ENCODE measurements around the gene SLC22A31.
A peak's percentile ranks its signal among the peaks of the same experiment; 100 is the strongest.
"Not testable (repeated sequence)": the region's sequence is repeated elsewhere in the genome, so short reads cannot be mapped to it uniquely, and the experiment has no call there.

SLC22A31 gene

DNA sequence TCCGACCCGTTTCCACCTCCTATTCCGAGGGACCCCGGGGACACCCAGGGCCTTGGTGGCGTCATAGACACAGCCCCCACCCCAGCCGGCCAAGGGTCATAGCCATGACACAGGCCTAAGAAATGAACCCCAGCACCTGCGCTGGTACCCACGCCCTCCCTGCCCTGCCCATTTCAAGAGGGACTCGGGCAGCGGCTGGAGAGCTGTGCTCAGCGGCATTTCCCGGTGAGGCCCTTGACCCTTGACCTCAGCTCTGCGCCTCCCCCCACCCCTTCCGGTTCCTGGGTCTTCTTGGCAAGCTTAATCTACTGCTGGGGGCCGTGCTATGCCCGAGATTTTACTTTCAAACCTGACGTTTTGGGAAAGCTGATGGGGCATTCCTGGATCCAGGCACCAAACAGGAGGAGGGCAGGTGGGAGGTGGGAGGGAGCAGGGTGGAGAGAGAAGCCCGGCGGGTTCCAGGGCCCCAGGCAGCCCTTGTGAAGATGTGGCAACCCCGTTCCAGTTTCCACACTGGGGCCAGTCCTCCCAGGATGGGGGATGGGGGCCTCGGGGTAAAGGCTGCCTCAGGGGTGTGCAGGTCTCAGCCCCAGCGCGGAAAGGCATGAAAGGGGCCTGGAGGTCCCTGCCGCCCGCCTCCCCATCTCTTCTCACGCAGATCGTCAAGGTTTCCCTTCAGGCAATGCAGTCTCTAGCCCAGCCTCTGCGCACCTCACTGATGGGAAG lies at the start of gene SLC22A31:
Gene SLC22A31 (minus strand): TSS at position 414 of the 726 bp plus-strand sequence. CDS start 36 bp downstream, at position 378.
- H3K36me3 ChIP-seq (ENCODE audit: insufficient read depth, low read length): no peaks in the 10 kb centered on the region
- no peaks in the 10 kb centered on the region for H3K9me2 ChIP-seq (ENCODE audit: low read depth, low read length)
- H4K20me1 ChIP-seq (ENCODE audit: insufficient read depth, low read length): no peaks in the 10 kb centered on the region
- H3K79me2 ChIP-seq (ENCODE audit: insufficient read depth, low read length): no peaks in the 10 kb centered on the region
- H3F3A ChIP-seq (ENCODE audit: insufficient read depth, low read length): no peaks in the 10 kb centered on the region
- peak within 1 kb of the TSS; percentile 38 for H3K4me3 ChIP-seq (ENCODE audit: low read depth, low read length, poor library complexity, severe bottlenecking)
- no peak within 1 kb of the TSS for H2AFZ ChIP-seq (ENCODE audit: low read length)
- H3K4me1 ChIP-seq (ENCODE audit: insufficient read depth, low read length, severe bottlenecking): no peaks in the 10 kb centered on the region
- H3K27ac ChIP-seq (ENCODE audit: low read depth, low read length, poor library complexity, severe bottlenecking): no peak within 1 kb of the TSS
- H3K27me3 ChIP-seq (ENCODE audit: insufficient read depth, low read length): no peaks in the 10 kb centered on the region; the same call in 1 of the 2 replicates
- TF ChIP-seq, protein P1, sequence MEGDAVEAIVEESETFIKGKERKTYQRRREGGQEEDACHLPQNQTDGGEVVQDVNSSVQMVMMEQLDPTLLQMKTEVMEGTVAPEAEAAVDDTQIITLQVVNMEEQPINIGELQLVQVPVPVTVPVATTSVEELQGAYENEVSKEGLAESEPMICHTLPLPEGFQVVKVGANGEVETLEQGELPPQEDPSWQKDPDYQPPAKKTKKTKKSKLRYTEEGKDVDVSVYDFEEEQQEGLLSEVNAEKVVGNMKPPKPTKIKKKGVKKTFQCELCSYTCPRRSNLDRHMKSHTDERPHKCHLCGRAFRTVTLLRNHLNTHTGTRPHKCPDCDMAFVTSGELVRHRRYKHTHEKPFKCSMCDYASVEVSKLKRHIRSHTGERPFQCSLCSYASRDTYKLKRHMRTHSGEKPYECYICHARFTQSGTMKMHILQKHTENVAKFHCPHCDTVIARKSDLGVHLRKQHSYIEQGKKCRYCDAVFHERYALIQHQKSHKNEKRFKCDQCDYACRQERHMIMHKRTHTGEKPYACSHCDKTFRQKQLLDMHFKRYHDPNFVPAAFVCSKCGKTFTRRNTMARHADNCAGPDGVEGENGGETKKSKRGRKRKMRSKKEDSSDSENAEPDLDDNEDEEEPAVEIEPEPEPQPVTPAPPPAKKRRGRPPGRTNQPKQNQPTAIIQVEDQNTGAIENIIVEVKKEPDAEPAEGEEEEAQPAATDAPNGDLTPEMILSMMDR (IDR thresholded peaks at IDR 0.05; ENCODE audit: low read length): no peak
- no peak for TF ChIP-seq EZH2 (IDR thresholded peaks at IDR 0.05; ENCODE audit: borderline replicate concordance, low read length)
- no peak within 1 kb of the TSS for H3K9ac ChIP-seq (ENCODE audit: low read length)
- no peak within 1 kb of the TSS for H3K4me2 ChIP-seq (ENCODE audit: low read length)
- no peaks in the 10 kb centered on the region for H3K9me3 ChIP-seq (ENCODE audit: low read length)

DNA sequence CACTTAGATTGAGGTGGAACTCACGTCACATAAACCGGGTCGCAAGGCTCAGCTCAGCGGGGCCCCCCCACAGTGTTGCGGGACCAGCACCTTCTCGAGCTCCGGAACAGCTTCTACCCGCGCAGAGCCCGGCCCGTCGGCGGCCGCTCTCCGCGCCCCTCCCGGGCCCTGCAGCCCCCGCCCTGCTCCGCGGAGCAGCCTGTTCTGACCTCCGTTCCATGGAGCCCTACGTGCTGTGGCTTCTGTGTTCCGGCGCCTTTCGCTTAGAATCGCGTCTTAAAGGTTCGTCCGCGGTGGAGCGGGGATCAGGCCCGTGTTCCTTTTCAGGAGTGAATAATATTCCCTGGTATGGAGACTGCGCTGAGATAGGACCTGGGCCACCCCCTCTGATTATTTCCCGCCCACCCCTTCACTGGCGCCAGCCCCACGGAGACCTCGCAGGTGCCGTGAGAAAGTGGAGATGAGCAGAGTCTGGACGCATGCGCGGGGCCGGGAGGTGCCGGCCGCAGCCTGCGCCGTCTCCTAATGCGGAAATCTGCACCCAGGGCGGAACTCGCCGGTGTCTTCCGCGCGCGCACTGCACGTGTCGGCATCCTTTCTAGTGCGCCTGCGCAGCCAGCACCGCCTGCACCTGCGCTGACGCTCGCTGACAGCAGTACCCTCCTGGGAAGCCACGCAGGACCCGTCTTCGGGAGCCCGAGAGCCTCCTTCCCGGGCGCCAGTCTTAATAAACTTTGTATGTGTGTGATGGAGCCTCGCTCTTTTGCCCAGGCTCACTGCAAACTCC lies 48.1 kb upstream of the SLC22A31 start:
- Histone ChIP-seq H3K9ac (ENCODE audit: low read length) (no peak overlapping the region), H3K79me2 (ENCODE audit: insufficient read depth, low read length) (no peaks in the 10 kb centered on the region), H4K20me1 (ENCODE audit: insufficient read depth, low read length) (no peaks in the 10 kb centered on the region), H3K4me1 (ENCODE audit: insufficient read depth, low read length, severe bottlenecking) (peaks cover 5% of the 10 kb centered on the region), H3K9me2 (ENCODE audit: low read depth, low read length) (no peaks in the 10 kb centered on the region), H3K4me2 (ENCODE audit: low read length) (no peak overlapping the region), H3K36me3 (ENCODE audit: insufficient read depth, low read length) (no peaks in the 10 kb centered on the region), H3K27me3 (ENCODE audit: insufficient read depth, low read length) (no peaks in the 10 kb centered on the region), H3K27ac (ENCODE audit: low read depth, low read length, poor library complexity, severe bottlenecking) (no peak overlapping the region), H2AFZ (ENCODE audit: low read length) (no peak overlapping the region), H3F3A (ENCODE audit: insufficient read depth, low read length) (no peaks in the 10 kb centered on the region), H3K4me3 (ENCODE audit: low read depth, low read length, poor library complexity, severe bottlenecking) (no peak overlapping the region), H3K9me3 (ENCODE audit: low read length) (no peaks in the 10 kb centered on the region)
- TF ChIP-seq, protein P1 (IDR thresholded peaks at IDR 0.05; ENCODE audit: low read length): no peak
- TF ChIP-seq EZH2 (IDR thresholded peaks at IDR 0.05; ENCODE audit: borderline replicate concordance, low read length): no peak

DNA sequence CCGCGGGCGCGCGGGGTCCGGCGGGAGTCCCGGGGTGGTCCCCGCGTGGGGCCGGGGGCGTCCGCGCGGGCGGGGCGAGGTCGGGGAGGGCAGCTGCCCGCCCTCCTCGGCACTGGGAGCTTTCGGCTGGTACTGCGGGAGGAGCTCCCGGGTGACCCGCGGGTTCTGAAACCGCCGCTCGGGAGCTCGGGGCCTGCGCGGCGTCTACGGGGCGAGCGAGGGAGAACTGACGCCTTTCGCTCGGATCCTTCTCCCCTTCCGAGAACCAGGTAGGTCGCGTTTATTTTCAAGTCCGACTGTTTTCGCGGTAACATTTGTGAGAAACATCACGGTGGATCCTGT lies 47.4 kb upstream of the SLC22A31 start:
- not testable (repeated sequence) for H3K4me2 ChIP-seq (ENCODE audit: low read length); H3K9me2 ChIP-seq (ENCODE audit: low read depth, low read length); H3K9me3 ChIP-seq (ENCODE audit: low read length); H3K9ac ChIP-seq (ENCODE audit: low read length); H2AFZ ChIP-seq (ENCODE audit: low read length); H3K27me3 ChIP-seq (ENCODE audit: insufficient read depth, low read length); H3K36me3 ChIP-seq (ENCODE audit: insufficient read depth, low read length); H3K27ac ChIP-seq (ENCODE audit: low read depth, low read length, poor library complexity, severe bottlenecking); H4K20me1 ChIP-seq (ENCODE audit: insufficient read depth, low read length); H3K4me1 ChIP-seq (ENCODE audit: insufficient read depth, low read length, severe bottlenecking); H3F3A ChIP-seq (ENCODE audit: insufficient read depth, low read length); H3K4me3 ChIP-seq (ENCODE audit: low read depth, low read length, poor library complexity, severe bottlenecking); H3K79me2 ChIP-seq (ENCODE audit: insufficient read depth, low read length)

All from OCI-LY1 (cell line).